Measurements from ENCODE around the gene HIBADH. TPM values are rescaled to one million over a fixed set of nuclear protein-coding genes. Genes with fewer than 3 reads are reported as not detected.

HIBADH gene
- total RNA-seq (2012; rRNA removed) (36.6 and 45.5 TPM in 2 replicates), polyA plus RNA-seq (2012; rRNA removed) (43.9 and 52.5 TPM in 2 replicates), Bru-seq, nascent RNA (percentile 69 among the genes with signal in this experiment), BruChase-seq, experiment 1, labeled RNA remaining after a 6-hour chase (percentile 58 among the genes with signal in this experiment), BruChase-seq, experiment 2, labeled RNA remaining after a 2-hour chase (percentile 65 among the genes with signal in this experiment)
- polyA plus RNA-seq (2012; cell fraction: cytosol; rRNA removed) = 19.4 and 29.9 TPM in 2 replicates
- polyA plus RNA-seq (2012; cell fraction: nucleus; rRNA removed; ENCODE audit: low replicate concordance) = 4.4 and 19.8 TPM in 2 replicates
- long read RNA-seq, transcript HIBADH-201 (8 exons, 1,990 nt) = major isoform, 63 of 75 reads
- long read RNA-seq, partial matches to known transcripts = 1 of 75 reads
- long read RNA-seq, other reads (novel, unspliced or antisense) = 10 of 75 reads

DNA sequence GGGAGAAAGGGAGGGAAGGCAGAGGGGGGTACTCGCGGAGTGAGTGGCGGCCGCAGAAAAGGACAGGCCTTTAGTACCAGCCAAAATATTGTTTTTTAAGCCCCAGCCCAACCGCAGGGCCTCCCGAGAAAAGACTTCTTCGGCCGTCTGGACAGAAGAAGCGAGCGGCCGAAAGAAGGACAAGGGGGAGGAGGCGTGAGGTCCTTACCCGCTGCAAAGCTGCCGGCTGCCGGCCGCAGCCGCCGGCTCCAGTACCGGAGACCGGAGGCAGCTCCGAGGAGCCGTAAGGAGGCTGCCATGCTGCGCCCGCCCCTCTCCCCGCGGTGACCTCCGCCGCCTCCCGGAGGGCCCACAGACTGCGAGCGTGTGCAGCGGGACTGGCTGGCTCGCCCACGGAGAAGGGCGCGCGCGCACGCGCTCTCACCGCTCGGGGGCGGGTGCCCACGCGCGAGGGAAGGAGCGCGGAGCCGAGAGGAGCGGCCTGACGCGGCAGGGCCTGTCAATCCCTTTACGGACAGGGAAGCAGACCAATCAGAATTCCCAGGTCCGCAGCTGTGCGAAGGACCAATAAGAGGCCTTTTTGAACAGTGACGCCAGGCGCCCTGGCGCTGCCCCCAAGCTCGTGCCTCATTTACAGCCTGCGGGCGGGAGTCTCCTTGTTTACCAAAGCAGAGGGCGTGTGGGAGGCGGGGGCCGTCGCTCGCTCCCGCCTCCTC is at the start of gene HIBADH:
HIBADH (minus strand) TSS at position 394 of the 716 bp plus-strand sequence; CDS start at position 299, 95 bp downstream.
- ATAC-seq (ENCODE audit: low read depth) (peak; percentile 98), DNase-seq (peak; percentile 99)
- Histone ChIP-seq H4K5ac (ENCODE audit: low read depth, low read length) (peak within 1 kb of the TSS; percentile 3), H2AK5ac (ENCODE audit: low read depth, low read length) (peak within 1 kb of the TSS; percentile 17; the same call in 1 of the 2 replicates), H3K9me3 (ENCODE audit: control insufficient read depth, insufficient read depth, low read length) (no peaks in the 10 kb centered on the region), H3K79me1 (ENCODE audit: low read depth in 1 of 2, low read length in 2 of 2) (peaks cover 21 to 23% of the 10 kb centered on the region in 2 experiments), H4K91ac (ENCODE audit: insufficient read depth, low read depth, low read length) (peak within 1 kb of the TSS; percentile 37; the same call in 1 of the 2 replicates), H3K9ac (ENCODE audit: low read depth, low read length) (peak within 1 kb of the TSS; percentile 87), H3K14ac (replicated peaks; ENCODE audit: low read depth, low read length) (peak within 1 kb of the TSS; percentile 41), H3K4me1 (ENCODE audit: control insufficient read depth, insufficient read depth, low read length) (no peaks in the 10 kb centered on the region), H3K4ac (ENCODE audit: low read depth, low read length) (peak within 1 kb of the TSS; percentile 57), H3K36me3 (ENCODE audit: control insufficient read depth, insufficient read depth, low read length) (no peaks in the 10 kb centered on the region), H4K8ac (ENCODE audit: low read depth in 2 of 2, low read length in 2 of 2) (peak within 1 kb of the TSS; percentile 49 to 71; a peak in 3 of 4 replicates), H2BK15ac (ENCODE audit: low read depth, low read length) (peak within 1 kb of the TSS; percentile 28; the same call in 1 of the 3 replicates), H4K20me1 (ENCODE audit: insufficient read depth, low read length) (no peaks in the 10 kb centered on the region), H3K4me3 (ENCODE audit: insufficient read depth, low read depth, low read length) (peak within 1 kb of the TSS; percentile 71), H2AFZ (replicated peaks; ENCODE audit: low read length, poor library complexity) (peak within 1 kb of the TSS; percentile 82), H2BK5ac (ENCODE audit: low read depth, low read length, poor library complexity, severe bottlenecking) (peak within 1 kb of the TSS; percentile 71), H2BK120ac (ENCODE audit: low read depth, low read length) (peak within 1 kb of the TSS; percentile 42; the same call in 1 of the 2 replicates), H2BK20ac (ENCODE audit: low read depth, low read length) (no peak within 1 kb of the TSS), H2AK9ac (replicated peaks; ENCODE audit: low read depth, low read length, poor library complexity) (peak within 1 kb of the TSS; percentile 71), H3K56ac (ENCODE audit: extremely low read depth, insufficient read depth, low read length) (peak within 1 kb of the TSS; percentile 57), H3K27ac (ENCODE audit: insufficient read depth, low read length) (peak within 1 kb of the TSS; percentile 78), H3K18ac (ENCODE audit: low read depth, low read length) (peak within 1 kb of the TSS; percentile 5), H3K23ac (ENCODE audit: low read depth, low read length) (peak within 1 kb of the TSS; percentile 63), H3K4me2 (ENCODE audit: low read depth, low read length) (peak within 1 kb of the TSS; percentile 95), H3K27me3 (ENCODE audit: control insufficient read depth, insufficient read depth, low read length) (no peaks in the 10 kb centered on the region), H3K9me1 (ENCODE audit: insufficient read depth, low read length) (0 out of 2 replicates have a peak, but pooled peaks cover 3% of the 10 kb centered on the region)
- intact Hi-C loops (cut with micrococcal nuclease) = loop anchor here (2.0 to 5.0 kb wide), 3 partner anchors 78 to 465 kb away; partner anchors contain the start of gene TAX1BP1
- dilution Hi-C loops (cut with HindIII; ENCODE audit: low sequenced_read_pairs, unreplicated experiment) = no loop called here
- ChIA-PET POLR2A (ENCODE audit: unreplicated experiment) (interaction anchor here (0.6 kb wide), 1 partner anchor 49 kb away, joined by 4 read pairs; no protein-coding TSS in a partner anchor), CTCF (interaction anchor here (0.6 to 1.0 kb wide), 3 partner anchors 20 to 104 kb away, joined by 3 to 4 read pairs (median 3); no protein-coding TSS in a partner anchor)
- no TSS peak for BruUV-seq (replicated peaks)
- WGBS, 2 experiments (ENCODE audit: extremely low coverage in 2 of 2, insufficient read length in 1 of 2) = 0% methylated on average over 51 of the region's 67 CpGs; no CpG with 5 or more reads in 1 of the 2 experiments
- in situ Hi-C loops (cut with MboI; ENCODE audit: low sequenced_read_pairs) = no loop called here
- TF ChIP-seq POLR2A (IDR thresholded peaks at IDR 0.05; ENCODE audit: low read depth, low read length) (peak; percentile 62), MAFK (IDR thresholded peaks at IDR 0.05; ENCODE audit: low read depth, low read length) (no peak), SMC3 (IDR thresholded peaks at IDR 0.05; ENCODE audit: low read depth, low read length) (no peak), NFE2L2 (IDR thresholded peaks at IDR 0.05; ENCODE audit: low read depth, low read length) (no peak), CHD1 (IDR thresholded peaks at IDR 0.05; ENCODE audit: low read depth, low read length) (no peak), RCOR1 (IDR thresholded peaks at IDR 0.05; ENCODE audit: insufficient replicate concordance, low read length) (no peak), MXI1 (IDR thresholded peaks at IDR 0.05; ENCODE audit: borderline replicate concordance, low read depth, low read length) (peak; percentile 63), CEBPB (IDR thresholded peaks at IDR 0.05; ENCODE audit: low read depth, low read length) (no peak), ELK1 (IDR thresholded peaks at IDR 0.05; ENCODE audit: borderline replicate concordance, low read depth, low read length) (no peak), MAZ (IDR thresholded peaks at IDR 0.05; ENCODE audit: borderline replicate concordance, low read depth, low read length) (peak; percentile 97), RAD21 (IDR thresholded peaks at IDR 0.05; ENCODE audit: low read length) (peak; percentile 21; the same call in 1 of the 2 replicates), FOS (IDR thresholded peaks at IDR 0.05; ENCODE audit: low read depth, low read length) (peak; percentile 65; the same call in 1 of the 2 replicates), RFX5 (IDR thresholded peaks at IDR 0.05; ENCODE audit: low read depth, low read length) (no peak)
- TF ChIP-seq, protein P1, sequence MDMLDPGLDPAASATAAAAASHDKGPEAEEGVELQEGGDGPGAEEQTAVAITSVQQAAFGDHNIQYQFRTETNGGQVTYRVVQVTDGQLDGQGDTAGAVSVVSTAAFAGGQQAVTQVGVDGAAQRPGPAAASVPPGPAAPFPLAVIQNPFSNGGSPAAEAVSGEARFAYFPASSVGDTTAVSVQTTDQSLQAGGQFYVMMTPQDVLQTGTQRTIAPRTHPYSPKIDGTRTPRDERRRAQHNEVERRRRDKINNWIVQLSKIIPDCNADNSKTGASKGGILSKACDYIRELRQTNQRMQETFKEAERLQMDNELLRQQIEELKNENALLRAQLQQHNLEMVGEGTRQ (IDR thresholded peaks at IDR 0.05; ENCODE audit: low read depth, low read length) = 0 out of 2 replicates have a peak, but pooled peaks have one; percentile 23

Data from IMR-90 (cell line).